PC-9 (cell line): ENCODE measurements around the gene RAPGEF6. TPM values are rescaled to one million over a fixed set of nuclear protein-coding genes. Genes with fewer than 3 reads are reported as not detected.

Source experiments
- BruUV-seq: library from RNA; stranded (reverse); fragments of 400-500 nt; replicated peaks from 2 replicates; lab custom pipeline; 2021; lab: Mats Ljungman, UMichigan
- CTCF ChIA-PET: fragments of 300-600 bp; sonication (Branson Sonifier 250); formaldehyde crosslinking; loops from one replicate; lab custom pipeline; 2022; ENCODE audit warnings: antibody characterized with exemption; lab: Charles Lee
- POLR2A ChIA-PET: fragments of 300-600 bp; sonication (Branson Sonifier 250); formaldehyde crosslinking; loops from one replicate; lab custom pipeline; 2022; ENCODE audit warnings: antibody characterized with exemption; ENCODE audit not compliant: unreplicated experiment; lab: Charles Lee
- DNase-seq, 2 experiments: peaks; one replicate each; pipeline versions ENCODE4 v3.0.0 to v3.0.0-alpha.2; 2015 to 2022; ENCODE audit warnings: mixed read lengths in 1 of 2
- H2AFZ ChIP-seq: fragments of 200-600 bp; sonication (generic); 2 replicates; pipeline ENCODE4 v1.8.1; 2017; ENCODE audit warnings: antibody characterized with exemption
- H3F3A ChIP-seq: fragments of 200-600 bp; sonication (generic); 2 replicates; pipeline ENCODE4 v1.8.1; 2017; ENCODE audit warnings: antibody characterized with exemption, mild to moderate bottlenecking, low read depth; ENCODE audit not compliant: insufficient read depth
- H3K27ac ChIP-seq: fragments of 200-600 bp; sonication (generic); 2 replicates; pipeline ENCODE4 v1.6.1; 2016; ENCODE audit warnings: mixed run types
- H3K27me3 ChIP-seq: fragments of 200-600 bp; sonication (generic); 2 replicates; pipeline ENCODE4 v1.6.1; 2016; ENCODE audit warnings: low read depth, mixed run types; ENCODE audit not compliant: insufficient read depth
- H3K36me3 ChIP-seq: fragments of 200-600 bp; sonication (generic); 2 replicates; pipeline ENCODE4 v1.6.1; 2016; ENCODE audit warnings: low read depth, mixed run types
- H3K4me1 ChIP-seq: fragments of 200-600 bp; sonication (generic); replicated peaks from 2 replicates; pipeline ENCODE4 v1.6.1; 2016; ENCODE audit warnings: mixed run types; ENCODE audit not compliant: insufficient read depth
- H3K4me2 ChIP-seq: fragments of 200-600 bp; sonication (generic); 2 replicates; pipeline ENCODE4 v1.6.1; 2017; ENCODE audit warnings: mixed run types
- H3K4me3 ChIP-seq: fragments of 200-600 bp; sonication (generic); 2 replicates; pipeline ENCODE4 v1.6.1; 2016; ENCODE audit warnings: mixed run types
- H3K79me2 ChIP-seq: fragments of 200-600 bp; sonication (generic); 2 replicates; pipeline ENCODE4 v1.6.1; 2017; ENCODE audit warnings: low read depth, mixed run types
- H3K9me2 ChIP-seq: fragments of 200-600 bp; sonication (generic); 2 replicates; pipeline ENCODE4 v1.8.1; 2017; ENCODE audit warnings: mild to moderate bottlenecking; ENCODE audit not compliant: insufficient read depth
- H3K9me3 ChIP-seq: fragments of 200-600 bp; sonication (generic); 2 replicates; pipeline ENCODE4 v1.8.1; 2016; ENCODE audit warnings: low read depth; ENCODE audit not compliant: insufficient read depth
- H4K20me1 ChIP-seq: fragments of 200-600 bp; sonication (generic); 2 replicates; pipeline ENCODE4 v1.8.1; 2017; ENCODE audit not compliant: insufficient read depth
- EZH2 ChIP-seq: fragments of 200-600 bp; sonication (generic); IDR thresholded peaks from 2 replicates; pipeline ENCODE4 v1.8.0; 2017; ENCODE audit warnings: antibody characterized with exemption, low read depth
- intact Hi-C: fragments of 100-400 bp; cut with micrococcal nuclease; formaldehyde crosslinking; loops from one replicate; pipeline ENCODE4 v1.10.0; 2022; ENCODE audit not compliant: unreplicated experiment
- total RNA-seq: library from RNA; stranded (reverse); gene quantifications from 2 replicates; pipeline ENCODE4 v1.2.3, GENCODE V29; 2021
- TF ChIP-seq, protein P1 (sequence below): fragments of 200-600 bp; sonication (generic); conservative IDR thresholded peaks from 2 replicates; pipeline ENCODE4 v1.6.1; 2017; ENCODE audit warnings: mixed run types, antibody characterized with exemption, mild to moderate bottlenecking, moderate library complexity

RAPGEF6 gene
- total RNA-seq, 1 experiment from 2014 or later, result 17.1 TPM

DNA sequence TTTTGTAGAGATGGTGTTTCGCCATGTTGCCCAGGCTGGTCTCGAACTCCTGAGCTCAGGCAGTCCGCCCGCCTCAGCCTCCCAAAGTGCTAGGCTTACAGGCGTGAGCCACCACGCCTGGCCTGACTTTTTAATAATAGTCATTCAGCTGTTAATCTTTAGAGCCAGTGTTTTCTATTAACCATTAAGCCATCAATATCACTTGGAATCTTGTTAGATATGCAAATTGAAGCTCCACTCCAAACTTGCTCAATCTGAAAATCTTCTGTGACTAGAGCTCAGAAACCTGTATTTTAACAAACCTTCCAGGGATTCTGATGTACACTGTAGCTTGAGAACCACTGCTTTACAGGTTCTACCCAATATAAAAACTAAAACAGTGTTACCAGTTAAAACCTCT is 257.7 kb downstream of the RAPGEF6 start:
- Histone ChIP-seq H3K4me2 (no peak overlapping the region), H3K27me3 (no peaks in the 10 kb centered on the region)

DNA sequence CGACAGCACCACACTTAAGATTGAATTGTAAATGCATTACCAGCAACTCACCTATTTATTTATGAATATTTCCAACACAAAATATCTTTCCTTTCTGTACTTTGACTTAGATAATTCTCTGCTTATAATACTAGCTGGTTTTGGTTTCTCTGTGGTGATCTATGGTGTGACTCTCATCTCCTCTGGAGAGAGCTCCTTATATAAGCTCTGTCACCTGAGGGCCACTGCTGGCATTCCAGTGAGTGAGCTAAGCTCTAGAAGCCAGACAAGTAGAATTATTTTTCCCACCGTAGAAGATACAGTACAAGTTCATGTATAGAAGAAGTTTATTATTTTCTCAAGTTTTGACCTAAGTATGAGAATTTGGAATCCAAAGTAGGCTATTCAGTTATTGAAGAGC is 259.7 kb downstream of the RAPGEF6 start:
- intact Hi-C loops, result no loop called here
- no peak overlapping the region for H3K4me3 ChIP-seq
- DNase-seq, result no peak
- no peak overlapping the region for H3K27ac ChIP-seq
- no peak overlapping the region for H3K4me2 ChIP-seq
- no TSS peak for BruUV-seq
- no peaks in the 10 kb centered on the region; the same call in 1 of the 2 replicates for H3F3A ChIP-seq
- no peaks in the 10 kb centered on the region for H3K27me3 ChIP-seq
- no peaks in the 10 kb centered on the region for H3K79me2 ChIP-seq
- H4K20me1 ChIP-seq, result no peaks in the 10 kb centered on the region; the same call in 1 of the 2 replicates
- ChIA-PET CTCF (no interaction called here), POLR2A (no interaction called here)
- H3K9me3 ChIP-seq, result no peaks in the 10 kb centered on the region
- TF ChIP-seq, protein P1, sequence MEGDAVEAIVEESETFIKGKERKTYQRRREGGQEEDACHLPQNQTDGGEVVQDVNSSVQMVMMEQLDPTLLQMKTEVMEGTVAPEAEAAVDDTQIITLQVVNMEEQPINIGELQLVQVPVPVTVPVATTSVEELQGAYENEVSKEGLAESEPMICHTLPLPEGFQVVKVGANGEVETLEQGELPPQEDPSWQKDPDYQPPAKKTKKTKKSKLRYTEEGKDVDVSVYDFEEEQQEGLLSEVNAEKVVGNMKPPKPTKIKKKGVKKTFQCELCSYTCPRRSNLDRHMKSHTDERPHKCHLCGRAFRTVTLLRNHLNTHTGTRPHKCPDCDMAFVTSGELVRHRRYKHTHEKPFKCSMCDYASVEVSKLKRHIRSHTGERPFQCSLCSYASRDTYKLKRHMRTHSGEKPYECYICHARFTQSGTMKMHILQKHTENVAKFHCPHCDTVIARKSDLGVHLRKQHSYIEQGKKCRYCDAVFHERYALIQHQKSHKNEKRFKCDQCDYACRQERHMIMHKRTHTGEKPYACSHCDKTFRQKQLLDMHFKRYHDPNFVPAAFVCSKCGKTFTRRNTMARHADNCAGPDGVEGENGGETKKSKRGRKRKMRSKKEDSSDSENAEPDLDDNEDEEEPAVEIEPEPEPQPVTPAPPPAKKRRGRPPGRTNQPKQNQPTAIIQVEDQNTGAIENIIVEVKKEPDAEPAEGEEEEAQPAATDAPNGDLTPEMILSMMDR, result no peak
- no peak for TF ChIP-seq EZH2
- no peaks in the 10 kb centered on the region for H3K9me2 ChIP-seq
- H3K36me3 ChIP-seq, result no peaks in the 10 kb centered on the region
- no peak overlapping the region for H2AFZ ChIP-seq
- no peaks in the 10 kb centered on the region for H3K4me1 ChIP-seq

More for the DNA sequence above, 257.7 kb downstream of the RAPGEF6 start:
- H3K79me2 ChIP-seq, result no peaks in the 10 kb centered on the region
- TF ChIP-seq, protein P1, result no peak
- no peak for TF ChIP-seq EZH2
- H3K9me3 ChIP-seq, result no peaks in the 10 kb centered on the region
- no peak overlapping the region for H2AFZ ChIP-seq
- POLR2A ChIA-PET, result no interaction called here
- CTCF ChIA-PET, result no interaction called here
- no peaks in the 10 kb centered on the region for H3K36me3 ChIP-seq
- no TSS peak for BruUV-seq
- no peak overlapping the region for H3K27ac ChIP-seq
- no peak overlapping the region for H3K4me3 ChIP-seq
- H3F3A ChIP-seq, result peaks cover 7% of the 10 kb centered on the region; the same call in 1 of the 2 replicates
- no peaks in the 10 kb centered on the region; the same call in 1 of the 2 replicates for H4K20me1 ChIP-seq
- intact Hi-C loops, result no loop called here
- no peak for DNase-seq
- H3K4me1 ChIP-seq, result no peaks in the 10 kb centered on the region
- H3K9me2 ChIP-seq, result no peaks in the 10 kb centered on the region

Other genes starting within 250 kb of the RAPGEF6 start
- 20.4 and 23.5 TPM in 2 replicates for gene FNIP1, start 161.8 kb upstream of the RAPGEF6 start, total RNA-seq